ENCODE results near the gene LMO3.

DNA sequence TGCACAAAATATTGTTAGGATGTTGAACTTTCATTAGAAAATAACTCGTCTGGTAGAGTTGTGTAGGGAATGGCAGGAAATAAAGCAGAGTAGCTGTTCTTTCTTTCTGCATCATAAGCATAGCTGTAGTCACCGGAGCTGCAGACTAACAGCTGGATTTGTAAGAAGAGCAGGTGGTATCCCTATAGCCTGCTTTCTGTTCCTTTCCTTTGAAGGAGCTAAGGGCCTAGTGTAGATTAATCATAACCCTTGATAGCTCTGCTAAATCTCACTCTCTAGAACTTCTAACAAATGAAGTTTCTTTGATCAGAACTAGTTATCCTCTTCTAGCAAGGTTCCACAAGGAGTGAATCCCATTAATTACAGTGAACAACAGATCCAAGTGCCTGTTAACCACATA is 3.5 kb downstream of the LMO3 start:
- TF ChIP-seq, protein P1, sequence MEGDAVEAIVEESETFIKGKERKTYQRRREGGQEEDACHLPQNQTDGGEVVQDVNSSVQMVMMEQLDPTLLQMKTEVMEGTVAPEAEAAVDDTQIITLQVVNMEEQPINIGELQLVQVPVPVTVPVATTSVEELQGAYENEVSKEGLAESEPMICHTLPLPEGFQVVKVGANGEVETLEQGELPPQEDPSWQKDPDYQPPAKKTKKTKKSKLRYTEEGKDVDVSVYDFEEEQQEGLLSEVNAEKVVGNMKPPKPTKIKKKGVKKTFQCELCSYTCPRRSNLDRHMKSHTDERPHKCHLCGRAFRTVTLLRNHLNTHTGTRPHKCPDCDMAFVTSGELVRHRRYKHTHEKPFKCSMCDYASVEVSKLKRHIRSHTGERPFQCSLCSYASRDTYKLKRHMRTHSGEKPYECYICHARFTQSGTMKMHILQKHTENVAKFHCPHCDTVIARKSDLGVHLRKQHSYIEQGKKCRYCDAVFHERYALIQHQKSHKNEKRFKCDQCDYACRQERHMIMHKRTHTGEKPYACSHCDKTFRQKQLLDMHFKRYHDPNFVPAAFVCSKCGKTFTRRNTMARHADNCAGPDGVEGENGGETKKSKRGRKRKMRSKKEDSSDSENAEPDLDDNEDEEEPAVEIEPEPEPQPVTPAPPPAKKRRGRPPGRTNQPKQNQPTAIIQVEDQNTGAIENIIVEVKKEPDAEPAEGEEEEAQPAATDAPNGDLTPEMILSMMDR (IDR thresholded peaks at IDR 0.05; ENCODE audit: poor library complexity): no peak
- no peak for TF ChIP-seq EZH2phosphoT487 (IDR thresholded peaks at IDR 0.05; ENCODE audit: low read depth, severe bottlenecking, unreplicated experiment)

Measured in hepatocyte (in vitro differentiated cells).